Measurements from ENCODE around the gene C1QL1. TPM values are rescaled to one million over a fixed set of nuclear protein-coding genes. Genes with fewer than 3 reads are reported as not detected.

The C1QL1 gene
- total and polyA plus RNA-seq, 2 of the 13 experiments (the other 11 are each of a cell fraction or from before 2014, with no cell fraction given): 0.11 TPM

DNA sequence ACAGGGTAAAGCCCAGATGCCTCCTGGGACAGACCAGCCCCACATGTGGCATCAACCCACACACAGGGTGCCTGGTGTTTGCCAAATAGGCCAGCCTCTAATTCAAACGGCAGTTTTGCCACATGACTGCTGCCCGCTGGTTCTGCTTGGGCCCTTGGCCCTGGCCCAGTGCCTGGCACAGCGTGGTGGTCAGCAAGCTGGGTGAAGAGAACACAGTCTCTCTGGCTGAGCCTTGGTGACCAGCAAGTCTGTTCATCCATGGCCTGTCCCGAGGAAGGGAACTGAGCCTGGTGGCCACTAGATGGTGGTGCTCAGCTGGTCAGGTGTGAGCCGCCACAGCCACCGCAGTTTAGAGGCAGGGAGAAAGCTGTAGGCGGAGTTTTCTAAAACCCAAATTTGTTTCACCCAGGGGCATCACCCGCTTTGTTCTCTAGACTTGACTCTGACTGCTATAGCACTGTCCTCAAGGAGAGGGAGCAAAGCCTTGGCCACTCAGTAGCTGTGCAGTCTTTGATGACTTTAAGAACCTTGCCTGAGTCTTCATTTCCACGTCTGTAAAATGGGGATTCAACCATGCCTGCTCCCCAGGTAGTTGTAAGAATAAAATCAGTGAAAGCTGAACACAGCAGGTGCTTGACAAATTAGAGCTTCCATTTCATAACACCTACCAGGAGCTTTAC, 48.1 kb downstream of the C1QL1 start (continued):
- TF ChIP-seq, protein P1, sequence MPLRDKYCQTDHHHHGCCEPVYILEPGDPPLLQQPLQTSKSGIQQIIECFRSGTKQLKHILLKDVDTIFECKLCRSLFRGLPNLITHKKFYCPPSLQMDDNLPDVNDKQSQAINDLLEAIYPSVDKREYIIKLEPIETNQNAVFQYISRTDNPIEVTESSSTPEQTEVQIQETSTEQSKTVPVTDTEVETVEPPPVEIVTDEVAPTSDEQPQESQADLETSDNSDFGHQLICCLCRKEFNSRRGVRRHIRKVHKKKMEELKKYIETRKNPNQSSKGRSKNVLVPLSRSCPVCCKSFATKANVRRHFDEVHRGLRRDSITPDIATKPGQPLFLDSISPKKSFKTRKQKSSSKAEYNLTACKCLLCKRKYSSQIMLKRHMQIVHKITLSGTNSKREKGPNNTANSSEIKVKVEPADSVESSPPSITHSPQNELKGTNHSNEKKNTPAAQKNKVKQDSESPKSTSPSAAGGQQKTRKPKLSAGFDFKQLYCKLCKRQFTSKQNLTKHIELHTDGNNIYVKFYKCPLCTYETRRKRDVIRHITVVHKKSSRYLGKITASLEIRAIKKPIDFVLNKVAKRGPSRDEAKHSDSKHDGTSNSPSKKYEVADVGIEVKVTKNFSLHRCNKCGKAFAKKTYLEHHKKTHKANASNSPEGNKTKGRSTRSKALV (CRISPR knock-in tag; IDR thresholded peaks at IDR 0.05): no peak
- TF ChIP-seq, protein P2, sequence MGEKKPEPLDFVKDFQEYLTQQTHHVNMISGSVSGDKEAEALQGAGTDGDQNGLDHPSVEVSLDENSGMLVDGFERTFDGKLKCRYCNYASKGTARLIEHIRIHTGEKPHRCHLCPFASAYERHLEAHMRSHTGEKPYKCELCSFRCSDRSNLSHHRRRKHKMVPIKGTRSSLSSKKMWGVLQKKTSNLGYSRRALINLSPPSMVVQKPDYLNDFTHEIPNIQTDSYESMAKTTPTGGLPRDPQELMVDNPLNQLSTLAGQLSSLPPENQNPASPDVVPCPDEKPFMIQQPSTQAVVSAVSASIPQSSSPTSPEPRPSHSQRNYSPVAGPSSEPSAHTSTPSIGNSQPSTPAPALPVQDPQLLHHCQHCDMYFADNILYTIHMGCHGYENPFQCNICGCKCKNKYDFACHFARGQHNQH (CRISPR knock-in tag; IDR thresholded peaks at IDR 0.05): peak; percentile 19; the same call in 1 of the 2 replicates
- TF ChIP-seq ZNF205 (CRISPR knock-in tag; IDR thresholded peaks at IDR 0.05): peak; percentile 40; the same call in 1 of the 2 replicates
- no peak for TF ChIP-seq MLLT10 (CRISPR knock-in tag; IDR thresholded peaks at IDR 0.05)
- TF ChIP-seq, protein P3, sequence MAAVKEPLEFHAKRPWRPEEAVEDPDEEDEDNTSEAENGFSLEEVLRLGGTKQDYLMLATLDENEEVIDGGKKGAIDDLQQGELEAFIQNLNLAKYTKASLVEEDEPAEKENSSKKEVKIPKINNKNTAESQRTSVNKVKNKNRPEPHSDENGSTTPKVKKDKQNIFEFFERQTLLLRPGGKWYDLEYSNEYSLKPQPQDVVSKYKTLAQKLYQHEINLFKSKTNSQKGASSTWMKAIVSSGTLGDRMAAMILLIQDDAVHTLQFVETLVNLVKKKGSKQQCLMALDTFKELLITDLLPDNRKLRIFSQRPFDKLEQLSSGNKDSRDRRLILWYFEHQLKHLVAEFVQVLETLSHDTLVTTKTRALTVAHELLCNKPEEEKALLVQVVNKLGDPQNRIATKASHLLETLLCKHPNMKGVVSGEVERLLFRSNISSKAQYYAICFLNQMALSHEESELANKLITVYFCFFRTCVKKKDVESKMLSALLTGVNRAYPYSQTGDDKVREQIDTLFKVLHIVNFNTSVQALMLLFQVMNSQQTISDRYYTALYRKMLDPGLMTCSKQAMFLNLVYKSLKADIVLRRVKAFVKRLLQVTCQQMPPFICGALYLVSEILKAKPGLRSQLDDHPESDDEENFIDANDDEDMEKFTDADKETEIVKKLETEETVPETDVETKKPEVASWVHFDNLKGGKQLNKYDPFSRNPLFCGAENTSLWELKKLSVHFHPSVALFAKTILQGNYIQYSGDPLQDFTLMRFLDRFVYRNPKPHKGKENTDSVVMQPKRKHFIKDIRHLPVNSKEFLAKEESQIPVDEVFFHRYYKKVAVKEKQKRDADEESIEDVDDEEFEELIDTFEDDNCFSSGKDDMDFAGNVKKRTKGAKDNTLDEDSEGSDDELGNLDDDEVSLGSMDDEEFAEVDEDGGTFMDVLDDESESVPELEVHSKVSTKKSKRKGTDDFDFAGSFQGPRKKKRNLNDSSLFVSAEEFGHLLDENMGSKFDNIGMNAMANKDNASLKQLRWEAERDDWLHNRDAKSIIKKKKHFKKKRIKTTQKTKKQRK (IDR thresholded peaks at IDR 0.05; ENCODE audit: low read length): no peak
- no peak for TF ChIP-seq CHD2 (IDR thresholded peaks at IDR 0.05; ENCODE audit: low read depth, low read length)
- TF ChIP-seq MAZ (IDR thresholded peaks at IDR 0.05; ENCODE audit: borderline replicate concordance, low read depth, low read length): no peak
- no peak for TF ChIP-seq MAZ (CRISPR knock-in tag; IDR thresholded peaks at IDR 0.05; ENCODE audit: low read depth)
- TF ChIP-seq GATAD2A (CRISPR knock-in tag; IDR thresholded peaks at IDR 0.05): peak; percentile 62
- TF ChIP-seq FOXC1 (CRISPR knock-in tag; IDR thresholded peaks at IDR 0.05; ENCODE audit: borderline replicate concordance): 0 out of 2 replicates have a peak, but pooled peaks have one; percentile 53
- TF ChIP-seq TBX2 (CRISPR knock-in tag; IDR thresholded peaks at IDR 0.05; ENCODE audit: borderline replicate concordance): 0 out of 2 replicates have a peak, but pooled peaks have one; percentile 28
- peak; percentile 45; the same call in 1 of the 2 replicates for TF ChIP-seq ERF (CRISPR knock-in tag; IDR thresholded peaks at IDR 0.05)
- TF ChIP-seq NRL (CRISPR knock-in tag; IDR thresholded peaks at IDR 0.05; ENCODE audit: borderline replicate concordance): no peak
- TF ChIP-seq, protein P4, sequence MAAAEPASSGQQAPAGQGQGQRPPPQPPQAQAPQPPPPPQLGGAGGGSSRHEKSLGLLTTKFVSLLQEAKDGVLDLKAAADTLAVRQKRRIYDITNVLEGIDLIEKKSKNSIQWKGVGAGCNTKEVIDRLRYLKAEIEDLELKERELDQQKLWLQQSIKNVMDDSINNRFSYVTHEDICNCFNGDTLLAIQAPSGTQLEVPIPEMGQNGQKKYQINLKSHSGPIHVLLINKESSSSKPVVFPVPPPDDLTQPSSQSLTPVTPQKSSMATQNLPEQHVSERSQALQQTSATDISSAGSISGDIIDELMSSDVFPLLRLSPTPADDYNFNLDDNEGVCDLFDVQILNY (CRISPR knock-in tag; conservative IDR thresholded peaks at IDR 0.05): no peak
- TF ChIP-seq CHCHD3 (CRISPR knock-in tag; IDR thresholded peaks at IDR 0.05): no peak
- TF ChIP-seq SP1 (IDR thresholded peaks at IDR 0.05): no peak
- 0 out of 2 replicates have a peak, but pooled peaks have one; percentile 20 for TF ChIP-seq SP1 (CRISPR knock-in tag; IDR thresholded peaks at IDR 0.05)
- peak; percentile 53; the same call in 1 of the 2 replicates for TF ChIP-seq SALL1 (CRISPR knock-in tag; IDR thresholded peaks at IDR 0.05)
- TF ChIP-seq, protein P5, sequence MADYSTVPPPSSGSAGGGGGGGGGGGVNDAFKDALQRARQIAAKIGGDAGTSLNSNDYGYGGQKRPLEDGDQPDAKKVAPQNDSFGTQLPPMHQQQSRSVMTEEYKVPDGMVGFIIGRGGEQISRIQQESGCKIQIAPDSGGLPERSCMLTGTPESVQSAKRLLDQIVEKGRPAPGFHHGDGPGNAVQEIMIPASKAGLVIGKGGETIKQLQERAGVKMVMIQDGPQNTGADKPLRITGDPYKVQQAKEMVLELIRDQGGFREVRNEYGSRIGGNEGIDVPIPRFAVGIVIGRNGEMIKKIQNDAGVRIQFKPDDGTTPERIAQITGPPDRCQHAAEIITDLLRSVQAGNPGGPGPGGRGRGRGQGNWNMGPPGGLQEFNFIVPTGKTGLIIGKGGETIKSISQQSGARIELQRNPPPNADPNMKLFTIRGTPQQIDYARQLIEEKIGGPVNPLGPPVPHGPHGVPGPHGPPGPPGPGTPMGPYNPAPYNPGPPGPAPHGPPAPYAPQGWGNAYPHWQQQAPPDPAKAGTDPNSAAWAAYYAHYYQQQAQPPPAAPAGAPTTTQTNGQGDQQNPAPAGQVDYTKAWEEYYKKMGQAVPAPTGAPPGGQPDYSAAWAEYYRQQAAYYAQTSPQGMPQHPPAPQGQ (CRISPR knock-in tag; IDR thresholded peaks at IDR 0.05; ENCODE audit: borderline replicate concordance): no peak

All from HepG2 (cell line).